Measurements from ENCODE around the gene RASSF1.
A peak's percentile ranks its signal among the peaks of the same experiment; 100 is the strongest.

RASSF1 gene

DNA sequence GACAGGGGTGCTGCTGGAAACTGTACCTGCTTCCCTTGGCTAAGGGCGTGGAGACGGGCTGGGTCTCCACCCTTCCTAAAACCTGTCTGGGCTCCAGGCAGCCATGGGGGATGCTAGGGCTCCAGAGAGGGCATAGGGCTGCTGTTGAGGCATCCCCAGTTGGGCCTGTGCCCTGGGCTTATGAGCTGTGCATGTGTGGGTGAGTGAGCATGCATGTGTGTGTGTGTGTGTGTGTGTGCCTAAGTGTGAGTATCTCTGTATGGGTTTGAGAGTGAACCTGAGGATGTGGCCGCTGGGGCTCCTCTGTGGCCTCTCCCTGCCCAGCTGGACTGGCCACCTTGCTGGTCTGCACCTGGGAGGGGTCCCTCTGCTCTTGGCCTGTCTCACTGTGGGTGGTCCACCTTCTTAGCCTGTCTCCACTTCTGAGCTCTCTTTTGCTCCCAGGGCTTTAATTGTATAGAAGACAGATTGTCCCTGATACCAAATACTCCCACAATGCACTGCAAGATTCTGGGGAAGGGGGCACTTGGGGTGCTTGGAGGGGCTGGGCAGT lies 30.6 kb upstream of the RASSF1 start:
- Histone ChIP-seq H2AFZ (ENCODE audit: low read length) (no peak overlapping the region), H3K9ac (ENCODE audit: low read length) (no peak overlapping the region), H3K9me2 (ENCODE audit: low read depth, low read length) (no peaks in the 10 kb centered on the region), H3K79me2 (ENCODE audit: insufficient read depth, low read length) (no peaks in the 10 kb centered on the region), H3K4me1 (ENCODE audit: insufficient read depth, low read length, severe bottlenecking) (no peaks in the 10 kb centered on the region), H4K20me1 (ENCODE audit: insufficient read depth, low read length) (no peaks in the 10 kb centered on the region), H3K9me3 (ENCODE audit: low read length) (no peaks in the 10 kb centered on the region), H3K27ac (ENCODE audit: low read depth, low read length, poor library complexity, severe bottlenecking) (no peak overlapping the region), H3K4me3 (ENCODE audit: low read depth, low read length, poor library complexity, severe bottlenecking) (no peak overlapping the region), H3K27me3 (ENCODE audit: insufficient read depth, low read length) (peaks cover 11% of the 10 kb centered on the region), H3F3A (ENCODE audit: insufficient read depth, low read length) (no peaks in the 10 kb centered on the region), H3K4me2 (ENCODE audit: low read length) (no peak overlapping the region), H3K36me3 (ENCODE audit: insufficient read depth, low read length) (no peaks in the 10 kb centered on the region)
- no peak for TF ChIP-seq EZH2 (IDR thresholded peaks at IDR 0.05; ENCODE audit: borderline replicate concordance, low read length)
- TF ChIP-seq, protein P1, sequence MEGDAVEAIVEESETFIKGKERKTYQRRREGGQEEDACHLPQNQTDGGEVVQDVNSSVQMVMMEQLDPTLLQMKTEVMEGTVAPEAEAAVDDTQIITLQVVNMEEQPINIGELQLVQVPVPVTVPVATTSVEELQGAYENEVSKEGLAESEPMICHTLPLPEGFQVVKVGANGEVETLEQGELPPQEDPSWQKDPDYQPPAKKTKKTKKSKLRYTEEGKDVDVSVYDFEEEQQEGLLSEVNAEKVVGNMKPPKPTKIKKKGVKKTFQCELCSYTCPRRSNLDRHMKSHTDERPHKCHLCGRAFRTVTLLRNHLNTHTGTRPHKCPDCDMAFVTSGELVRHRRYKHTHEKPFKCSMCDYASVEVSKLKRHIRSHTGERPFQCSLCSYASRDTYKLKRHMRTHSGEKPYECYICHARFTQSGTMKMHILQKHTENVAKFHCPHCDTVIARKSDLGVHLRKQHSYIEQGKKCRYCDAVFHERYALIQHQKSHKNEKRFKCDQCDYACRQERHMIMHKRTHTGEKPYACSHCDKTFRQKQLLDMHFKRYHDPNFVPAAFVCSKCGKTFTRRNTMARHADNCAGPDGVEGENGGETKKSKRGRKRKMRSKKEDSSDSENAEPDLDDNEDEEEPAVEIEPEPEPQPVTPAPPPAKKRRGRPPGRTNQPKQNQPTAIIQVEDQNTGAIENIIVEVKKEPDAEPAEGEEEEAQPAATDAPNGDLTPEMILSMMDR (IDR thresholded peaks at IDR 0.05; ENCODE audit: low read length), result no peak

DNA sequence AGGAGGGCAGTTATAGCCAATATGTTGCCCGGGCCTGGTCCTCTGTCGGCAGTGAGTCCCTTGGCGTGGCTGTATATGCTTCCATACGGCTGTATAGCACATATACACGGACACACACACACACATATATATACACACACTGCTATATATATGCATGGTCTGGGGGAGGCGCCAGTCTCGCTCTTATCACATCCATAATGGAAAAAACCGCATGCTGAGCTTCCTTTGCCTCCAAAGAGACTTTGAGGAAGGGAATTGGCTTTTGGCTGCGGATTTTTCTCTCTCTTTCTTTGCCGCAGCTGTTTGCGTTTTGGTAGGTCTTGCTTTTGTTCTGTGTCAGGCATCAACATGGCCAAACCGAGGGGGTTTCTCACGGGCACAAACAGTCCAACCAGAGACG lies 30.0 kb upstream of the RASSF1 start:
- Histone ChIP-seq H3K79me2 (ENCODE audit: insufficient read depth, low read length) (no peaks in the 10 kb centered on the region), H3K4me1 (ENCODE audit: insufficient read depth, low read length, severe bottlenecking) (peaks cover 3% of the 10 kb centered on the region), H3F3A (ENCODE audit: insufficient read depth, low read length) (no peaks in the 10 kb centered on the region), H3K4me2 (ENCODE audit: low read length) (no peak overlapping the region), H3K27ac (ENCODE audit: low read depth, low read length, poor library complexity, severe bottlenecking) (no peak overlapping the region), H4K20me1 (ENCODE audit: insufficient read depth, low read length) (no peaks in the 10 kb centered on the region), H3K27me3 (ENCODE audit: insufficient read depth, low read length) (peaks cover 11% of the 10 kb centered on the region), H3K36me3 (ENCODE audit: insufficient read depth, low read length) (no peaks in the 10 kb centered on the region), H2AFZ (ENCODE audit: low read length) (no peak overlapping the region), H3K4me3 (ENCODE audit: low read depth, low read length, poor library complexity, severe bottlenecking) (no peak overlapping the region), H3K9me2 (ENCODE audit: low read depth, low read length) (no peaks in the 10 kb centered on the region), H3K9ac (ENCODE audit: low read length) (no peak overlapping the region), H3K9me3 (ENCODE audit: low read length) (no peaks in the 10 kb centered on the region)
- TF ChIP-seq, protein P1 (IDR thresholded peaks at IDR 0.05; ENCODE audit: low read length), result peak; percentile 46
- no peak for TF ChIP-seq EZH2 (IDR thresholded peaks at IDR 0.05; ENCODE audit: borderline replicate concordance, low read length)

DNA sequence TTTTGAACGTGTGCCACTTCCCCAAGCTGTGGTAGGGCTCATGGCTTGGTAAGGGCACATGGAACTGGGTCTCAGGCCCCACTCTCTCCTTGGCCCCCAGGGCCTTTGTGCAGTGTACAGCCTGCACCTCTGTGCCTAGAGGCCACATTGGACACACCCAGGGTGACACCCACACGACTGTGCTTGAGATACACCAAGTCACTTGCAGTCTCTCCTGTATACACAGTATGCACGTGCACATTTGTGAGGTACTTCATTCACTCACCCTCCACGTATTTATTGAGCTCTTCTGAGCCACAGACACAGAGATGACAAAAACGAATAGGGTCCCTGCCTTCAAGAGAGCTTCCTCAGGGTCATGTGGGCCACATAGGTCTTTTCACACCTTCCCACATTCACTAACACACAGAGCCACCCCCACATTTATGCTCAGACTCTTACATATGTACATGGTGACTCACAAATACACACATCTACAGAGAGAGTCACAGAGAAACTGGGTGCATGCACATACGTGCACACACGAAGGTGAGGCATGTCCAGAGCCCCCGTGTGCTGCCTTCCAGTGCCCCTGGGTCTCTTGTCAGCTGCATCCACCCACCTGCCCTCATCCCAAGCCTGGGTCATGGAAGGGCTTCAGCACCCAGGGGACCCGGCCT lies 28.5 kb upstream of the RASSF1 start:
- peaks cover 11% of the 10 kb centered on the region for H3K4me1 ChIP-seq (ENCODE audit: insufficient read depth, low read length, severe bottlenecking)

More for the DNA sequence above, 28.5 kb upstream of the RASSF1 start:
- H2AFZ ChIP-seq (ENCODE audit: low read length), result no peak overlapping the region
- H4K20me1 ChIP-seq (ENCODE audit: insufficient read depth, low read length), result no peaks in the 10 kb centered on the region
- no peaks in the 10 kb centered on the region for H3K36me3 ChIP-seq (ENCODE audit: insufficient read depth, low read length)
- no peak overlapping the region for H3K9ac ChIP-seq (ENCODE audit: low read length)
- H3K79me2 ChIP-seq (ENCODE audit: insufficient read depth, low read length), result no peaks in the 10 kb centered on the region
- TF ChIP-seq, protein P1 (IDR thresholded peaks at IDR 0.05; ENCODE audit: low read length), result no peak
- TF ChIP-seq EZH2 (IDR thresholded peaks at IDR 0.05; ENCODE audit: borderline replicate concordance, low read length), result no peak
- H3F3A ChIP-seq (ENCODE audit: insufficient read depth, low read length), result no peaks in the 10 kb centered on the region
- H3K9me3 ChIP-seq (ENCODE audit: low read length), result no peaks in the 10 kb centered on the region
- no peak overlapping the region for H3K4me2 ChIP-seq (ENCODE audit: low read length)
- no peak overlapping the region for H3K27ac ChIP-seq (ENCODE audit: low read depth, low read length, poor library complexity, severe bottlenecking)
- no peak overlapping the region for H3K4me3 ChIP-seq (ENCODE audit: low read depth, low read length, poor library complexity, severe bottlenecking)
- no peaks in the 10 kb centered on the region for H3K9me2 ChIP-seq (ENCODE audit: low read depth, low read length)
- H3K27me3 ChIP-seq (ENCODE audit: insufficient read depth, low read length), result peaks cover 11% of the 10 kb centered on the region

Measured in OCI-LY1 (cell line).